ENCODE data around the gene PTPRD. TPM values are rescaled to one million over a fixed set of nuclear protein-coding genes. Genes with fewer than 3 reads are reported as not detected.

Gene PTPRD
- total and polyA plus RNA-seq, 3 experiments from 2014 or later = 0.02 to 0.04 TPM; not detected in 1

GRCh38 chr9:8428389-8428788 is 2184.4 kb downstream of the PTPRD start:
- Mint-ChIP-seq H3K4me1 (peaks cover 1 to 47% (median 43%) of the 10 kb centered on the region in 3 donors), H3K27me3 (peaks cover 0 to 4% of the 10 kb centered on the region in 2 donors), H3K4me3 (peak overlapping the region in 2 of 7 donors; percentile 18 to 26), H3K27ac (peak overlapping the region in 3 of 8 donors; percentile 31 to 44 (median 39)), H3K36me3 (no peaks in the 10 kb centered on the region), H3K9me3 (no peaks in the 10 kb centered on the region)
- Histone ChIP-seq H3K27ac (ENCODE audit: low read depth, low read length) (no peak overlapping the region), H3K4me3 (ENCODE audit: low read length) (no peak overlapping the region), H3K36me3 (ENCODE audit: insufficient read depth, low read length) (no peaks in the 10 kb centered on the region), H3K4me1 (ENCODE audit: insufficient read depth, low read length) (no peaks in the 10 kb centered on the region), H3K27me3 (ENCODE audit: insufficient read depth, low read length, poor library complexity, severe bottlenecking) (no peaks in the 10 kb centered on the region), H3K9me3 (ENCODE audit: low read length) (no peaks in the 10 kb centered on the region)
- POLR2A ChIA-PET = no interaction called here
- CTCF ChIA-PET = no interaction called here
- peak in 1 of 5 donors; percentile 2 for DNase-seq

DNA sequence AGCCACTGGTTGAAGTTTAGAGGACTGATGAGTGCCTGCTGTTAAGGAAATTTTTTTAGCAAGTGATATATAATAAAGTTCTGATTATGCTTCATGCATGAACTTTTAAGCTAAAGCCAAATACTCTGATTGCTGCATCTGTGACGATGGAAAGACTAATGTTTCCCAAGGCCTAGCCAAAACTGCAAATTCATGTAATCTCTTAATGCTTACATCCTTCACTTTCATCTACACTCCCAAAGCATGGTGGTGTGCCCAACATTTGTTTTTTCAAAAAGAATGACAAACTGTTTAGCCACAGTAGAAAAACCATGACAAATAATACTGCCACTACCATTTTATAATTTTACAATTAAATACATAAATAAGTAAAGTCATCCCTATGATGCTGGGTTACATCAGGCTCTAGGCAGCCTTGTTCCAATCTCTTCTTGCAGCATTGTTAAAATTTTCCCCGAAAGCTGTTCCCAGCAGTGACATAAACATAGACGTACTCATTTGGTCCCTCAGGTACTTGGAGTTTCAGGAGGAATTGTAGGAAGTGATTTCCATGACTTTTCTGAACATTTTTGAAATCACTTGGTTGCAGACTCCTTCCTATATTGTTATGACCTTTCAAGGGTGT is 2187.9 kb downstream of the PTPRD start:
- CTCF ChIA-PET = no interaction called here
- H3K4me3 Mint-ChIP-seq = no peak overlapping the region
- H3K4me1 Mint-ChIP-seq = peaks cover 1 to 23% (median 20%) of the 10 kb centered on the region in 3 donors
- POLR2A ChIA-PET = no interaction called here
- no peaks in the 10 kb centered on the region for H3K9me3 ChIP-seq (ENCODE audit: low read length)
- H3K9me3 Mint-ChIP-seq = peaks cover 0 to 1% (median 0%) of the 10 kb centered on the region in 5 donors
- no peaks in the 10 kb centered on the region for H3K36me3 Mint-ChIP-seq
- no peaks in the 10 kb centered on the region for H3K27me3 ChIP-seq (ENCODE audit: insufficient read depth, low read length, poor library complexity, severe bottlenecking)
- no peak overlapping the region for H3K27ac Mint-ChIP-seq
- no peaks in the 10 kb centered on the region for H3K4me1 ChIP-seq (ENCODE audit: insufficient read depth, low read length)
- no peak overlapping the region for H3K27ac ChIP-seq (ENCODE audit: low read depth, low read length)
- H3K27me3 Mint-ChIP-seq = peaks cover 0 to 4% of the 10 kb centered on the region in 2 donors
- no peak overlapping the region for H3K4me3 ChIP-seq (ENCODE audit: low read length)
- H3K36me3 ChIP-seq (ENCODE audit: insufficient read depth, low read length) = no peaks in the 10 kb centered on the region
- no peak for DNase-seq

DNA sequence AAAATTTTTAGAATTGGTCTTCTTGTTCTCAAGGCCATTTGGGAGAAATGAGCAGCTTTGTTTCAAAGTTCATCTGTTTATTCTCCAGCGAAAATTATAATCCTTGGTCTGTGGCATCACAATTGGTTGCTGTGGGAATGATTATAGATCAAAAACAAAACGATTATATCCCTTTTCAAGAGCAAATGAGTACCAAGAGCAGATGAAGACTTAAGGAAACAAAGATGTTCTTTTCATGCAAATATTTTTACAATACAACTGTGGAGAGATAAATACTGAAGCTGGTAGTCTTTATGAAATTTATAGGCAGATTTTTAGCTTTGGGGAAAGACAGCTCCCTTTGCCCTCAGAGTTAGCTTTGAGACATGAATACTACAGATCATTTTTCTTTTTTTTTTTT is 2192.4 kb downstream of the PTPRD start:
- Histone ChIP-seq H3K36me3 (ENCODE audit: insufficient read depth, low read length) (no peaks in the 10 kb centered on the region), H3K27me3 (ENCODE audit: insufficient read depth, low read length, poor library complexity, severe bottlenecking) (no peaks in the 10 kb centered on the region), H3K4me1 (ENCODE audit: insufficient read depth, low read length) (no peaks in the 10 kb centered on the region), H3K9me3 (ENCODE audit: low read length) (no peaks in the 10 kb centered on the region), H3K27ac (ENCODE audit: low read depth, low read length) (no peak overlapping the region), H3K4me3 (ENCODE audit: low read length) (no peak overlapping the region)
- no peaks in the 10 kb centered on the region for H3K36me3 Mint-ChIP-seq
- ChIA-PET CTCF (no interaction called here), POLR2A (no interaction called here)
- H3K4me1 Mint-ChIP-seq = no peaks in the 10 kb centered on the region
- peaks cover 0 to 1% (median 0%) of the 10 kb centered on the region in 5 donors for H3K9me3 Mint-ChIP-seq
- no peak overlapping the region for H3K27ac Mint-ChIP-seq
- DNase-seq = no peak
- H3K4me3 Mint-ChIP-seq = no peak overlapping the region
- H3K27me3 Mint-ChIP-seq = peaks cover 0 to 4% of the 10 kb centered on the region in 2 donors

- ChIA-PET POLR2A (no interaction called here), CTCF (no interaction called here)
- H3K27ac ChIP-seq (ENCODE audit: low read depth, low read length) = no peak overlapping the region
- no peak for DNase-seq
- no peak overlapping the region for H3K4me3 Mint-ChIP-seq
- no peaks in the 10 kb centered on the region for H3K27me3 ChIP-seq (ENCODE audit: insufficient read depth, low read length, poor library complexity, severe bottlenecking)
- no peaks in the 10 kb centered on the region for H3K4me1 Mint-ChIP-seq
- H3K9me3 ChIP-seq (ENCODE audit: low read length) = no peaks in the 10 kb centered on the region
- H3K9me3 Mint-ChIP-seq = peaks cover 0 to 1% (median 0%) of the 10 kb centered on the region in 5 donors
- H3K36me3 Mint-ChIP-seq = no peaks in the 10 kb centered on the region
- no peaks in the 10 kb centered on the region for H3K36me3 ChIP-seq (ENCODE audit: insufficient read depth, low read length)
- no peaks in the 10 kb centered on the region for H3K27me3 Mint-ChIP-seq
- no peaks in the 10 kb centered on the region for H3K4me1 ChIP-seq (ENCODE audit: insufficient read depth, low read length)
- no peak overlapping the region for H3K4me3 ChIP-seq (ENCODE audit: low read length)
- H3K27ac Mint-ChIP-seq = no peak overlapping the region
These were observed 2193.1 kb downstream of the PTPRD start for GRCh38 chr9:8419596-8420275.

DNA sequence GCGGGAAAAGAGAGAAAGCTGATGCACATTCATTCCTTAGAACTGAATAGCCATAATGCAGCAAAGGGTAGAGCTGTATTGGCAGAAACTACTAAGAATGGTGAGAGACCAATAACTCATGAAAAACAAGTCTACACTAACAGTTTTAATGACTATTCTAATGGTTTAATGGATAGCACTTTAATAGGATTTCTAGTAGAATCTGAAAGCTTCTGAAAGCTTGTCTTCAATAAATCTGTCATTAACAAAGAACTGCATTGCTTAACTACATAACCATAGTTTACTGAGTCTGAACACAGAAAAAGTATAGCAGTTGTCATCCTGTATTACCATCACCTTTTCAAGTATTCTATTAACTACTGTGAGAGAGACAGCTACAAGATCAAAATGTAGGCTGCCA is 2195.5 kb downstream of the PTPRD start:
- H3K36me3 ChIP-seq (ENCODE audit: insufficient read depth, low read length) = no peaks in the 10 kb centered on the region
- H3K27ac ChIP-seq (ENCODE audit: low read depth, low read length) = no peak overlapping the region
- no peaks in the 10 kb centered on the region for H3K9me3 ChIP-seq (ENCODE audit: low read length)
- no peaks in the 10 kb centered on the region for H3K27me3 Mint-ChIP-seq
- no peaks in the 10 kb centered on the region for H3K4me1 Mint-ChIP-seq
- ChIA-PET POLR2A (no interaction called here), CTCF (no interaction called here)
- H3K4me3 ChIP-seq (ENCODE audit: low read length) = no peak overlapping the region
- no peaks in the 10 kb centered on the region for H3K27me3 ChIP-seq (ENCODE audit: insufficient read depth, low read length, poor library complexity, severe bottlenecking)
- H3K4me1 ChIP-seq (ENCODE audit: insufficient read depth, low read length) = no peaks in the 10 kb centered on the region
- peaks cover 0 to 1% (median 0%) of the 10 kb centered on the region in 5 donors for H3K9me3 Mint-ChIP-seq
- H3K4me3 Mint-ChIP-seq = no peak overlapping the region
- no peak overlapping the region for H3K27ac Mint-ChIP-seq
- no peak for DNase-seq
- no peaks in the 10 kb centered on the region for H3K36me3 Mint-ChIP-seq

- Histone ChIP-seq H3K4me1 (ENCODE audit: insufficient read depth, low read length) (no peaks in the 10 kb centered on the region), H3K36me3 (ENCODE audit: insufficient read depth, low read length) (no peaks in the 10 kb centered on the region), H3K4me3 (ENCODE audit: low read length) (no peak overlapping the region), H3K27ac (ENCODE audit: low read depth, low read length) (no peak overlapping the region), H3K27me3 (ENCODE audit: insufficient read depth, low read length, poor library complexity, severe bottlenecking) (no peaks in the 10 kb centered on the region), H3K9me3 (ENCODE audit: low read length) (no peaks in the 10 kb centered on the region)
- Mint-ChIP-seq H3K27me3 (no peaks in the 10 kb centered on the region), H3K4me1 (no peaks in the 10 kb centered on the region), H3K36me3 (no peaks in the 10 kb centered on the region), H3K4me3 (no peak overlapping the region), H3K27ac (no peak overlapping the region), H3K9me3 (no peaks in the 10 kb centered on the region)
- ChIA-PET CTCF (no interaction called here), POLR2A (no interaction called here)
- DNase-seq = no peak
These were observed 2200.5 kb downstream of the PTPRD start for GRCh38 chr9:8412327-8412726.

- CTCF ChIA-PET = no interaction called here
- no peak overlapping the region for H3K4me3 Mint-ChIP-seq
- H3K4me3 ChIP-seq (ENCODE audit: low read length) = no peak overlapping the region
- no peak for DNase-seq
- POLR2A ChIA-PET = no interaction called here
- no peak overlapping the region for H3K27ac Mint-ChIP-seq
- no peak overlapping the region for H3K27ac ChIP-seq (ENCODE audit: low read depth, low read length)
- no peaks in the 10 kb centered on the region for H3K9me3 Mint-ChIP-seq
- H3K4me1 ChIP-seq (ENCODE audit: insufficient read depth, low read length) = no peaks in the 10 kb centered on the region
- H3K4me1 Mint-ChIP-seq = no peaks in the 10 kb centered on the region
- no peaks in the 10 kb centered on the region for H3K36me3 Mint-ChIP-seq
- no peaks in the 10 kb centered on the region for H3K9me3 ChIP-seq (ENCODE audit: low read length)
- no peaks in the 10 kb centered on the region for H3K27me3 ChIP-seq (ENCODE audit: insufficient read depth, low read length, poor library complexity, severe bottlenecking)
- no peaks in the 10 kb centered on the region for H3K36me3 ChIP-seq (ENCODE audit: insufficient read depth, low read length)
- no peaks in the 10 kb centered on the region for H3K27me3 Mint-ChIP-seq
These were observed 2204.1 kb downstream of the PTPRD start for GRCh38 chr9:8408575-8409190.

DNA sequence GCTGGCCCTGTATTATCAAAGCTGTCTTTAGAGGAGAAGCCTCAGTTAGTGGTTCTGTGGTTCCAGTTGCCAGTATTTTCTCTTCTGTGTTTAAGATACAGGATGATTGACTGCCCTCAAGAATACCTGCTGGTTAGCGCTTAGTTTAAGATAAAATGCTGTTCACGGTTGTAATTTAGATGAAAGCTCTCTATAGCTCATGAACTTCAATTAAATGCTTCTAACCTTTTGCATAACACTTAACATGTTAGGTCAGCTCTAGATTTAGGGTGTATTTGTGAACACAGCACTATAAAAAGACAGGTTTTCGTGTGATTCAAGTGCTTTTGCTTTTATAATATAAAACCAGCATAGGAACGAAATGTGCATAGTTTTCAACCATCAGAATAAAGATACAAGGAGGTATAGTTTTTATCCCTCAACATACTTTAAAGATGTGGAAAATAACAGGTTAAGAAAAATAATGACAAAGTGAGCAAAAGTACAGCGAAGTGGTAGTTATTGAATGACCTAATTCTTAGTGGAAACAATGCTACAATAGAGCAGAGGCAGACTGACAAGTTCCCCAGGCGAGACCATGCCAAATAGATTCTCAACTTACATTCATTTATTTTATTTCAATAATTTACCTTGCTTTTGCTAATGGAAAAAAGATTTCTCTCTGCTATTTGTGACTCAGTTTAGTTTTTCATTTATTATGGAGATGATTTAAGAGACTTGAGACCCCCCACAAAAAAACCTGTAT is 2210.7 kb downstream of the PTPRD start:
- no peaks in the 10 kb centered on the region for H3K36me3 ChIP-seq (ENCODE audit: insufficient read depth, low read length)
- POLR2A ChIA-PET = no interaction called here
- no peak overlapping the region for H3K27ac ChIP-seq (ENCODE audit: low read depth, low read length)
- no peaks in the 10 kb centered on the region for H3K36me3 Mint-ChIP-seq
- H3K9me3 ChIP-seq (ENCODE audit: low read length) = no peaks in the 10 kb centered on the region
- peaks cover 0 to 2% of the 10 kb centered on the region in 2 donors for H3K27me3 Mint-ChIP-seq
- H3K4me3 ChIP-seq (ENCODE audit: low read length) = no peak overlapping the region
- no peaks in the 10 kb centered on the region for H3K4me1 Mint-ChIP-seq
- no peak overlapping the region for H3K4me3 Mint-ChIP-seq
- CTCF ChIA-PET = no interaction called here
- H3K4me1 ChIP-seq (ENCODE audit: insufficient read depth, low read length) = no peaks in the 10 kb centered on the region
- no peak for DNase-seq
- no peak overlapping the region for H3K27ac Mint-ChIP-seq
- H3K27me3 ChIP-seq (ENCODE audit: insufficient read depth, low read length, poor library complexity, severe bottlenecking) = no peaks in the 10 kb centered on the region
- H3K9me3 Mint-ChIP-seq = no peaks in the 10 kb centered on the region
